ENCODE measurements around the gene MMP11.

MMP11 gene

GRCh38 chr22:23793326-23793725 lies 20.7 kb downstream of the MMP11 start:
- no peak overlapping the region for H3K27ac ChIP-seq
- TF ChIP-seq ZFX (IDR thresholded peaks at IDR 0.05; ENCODE audit: borderline replicate concordance) (no peak), CTCF (IDR thresholded peaks at IDR 0.05) (no peak)

- H3K27ac ChIP-seq = no peak overlapping the region
- TF ChIP-seq ZFX (IDR thresholded peaks at IDR 0.05; ENCODE audit: borderline replicate concordance) (no peak), CTCF (IDR thresholded peaks at IDR 0.05) (no peak)
Measured at GRCh38 chr22:23796461-23796860, 23.8 kb downstream of the MMP11 start.

- no peak overlapping the region for H3K27ac ChIP-seq
Measured at GRCh38 chr22:23800297-23801237, 27.9 kb downstream of the MMP11 start.

GRCh38 chr22:23801238-23801821 lies 28.7 kb downstream of the MMP11 start:
- H3K27ac ChIP-seq = no peak overlapping the region; the same call in 1 of the 2 replicates
- TF ChIP-seq ZFX (IDR thresholded peaks at IDR 0.05; ENCODE audit: borderline replicate concordance) (no peak), CTCF (IDR thresholded peaks at IDR 0.05) (no peak)

More at GRCh38 chr22:23800297-23801237, 27.9 kb downstream of the MMP11 start:
- no peak for TF ChIP-seq CTCF (IDR thresholded peaks at IDR 0.05)
- no peak for TF ChIP-seq ZFX (IDR thresholded peaks at IDR 0.05; ENCODE audit: borderline replicate concordance)

GRCh38 chr22:23801886-23802377 lies 29.3 kb downstream of the MMP11 start:
- TF ChIP-seq CTCF (IDR thresholded peaks at IDR 0.05) (no peak), ZFX (IDR thresholded peaks at IDR 0.05; ENCODE audit: borderline replicate concordance) (no peak)
- H3K27ac ChIP-seq = no peak overlapping the region; the same call in 1 of the 2 replicates

- H3K27ac ChIP-seq = no peak overlapping the region
- TF ChIP-seq CTCF (IDR thresholded peaks at IDR 0.05) (no peak), ZFX (IDR thresholded peaks at IDR 0.05; ENCODE audit: borderline replicate concordance) (no peak)
Measured at GRCh38 chr22:23803001-23803819, 30.6 kb downstream of the MMP11 start.
